HEK293T (cell line): ENCODE data around the gene PRAME.
"Not testable (repeated sequence)": the region's sequence is repeated elsewhere in the genome, so short reads cannot be mapped to it uniquely, and the experiment has no call there.

Source experiments
- CTCF ChIA-PET: fragments of 350-600 bp; formaldehyde crosslinking; extraction: SDS; loops from one replicate; lab custom pipeline; 2021; ENCODE audit warnings: antibody characterized with exemption, inconsistent platforms; lab: Yijun Ruan, JAX
- POLR2A ChIA-PET: fragments of 350-600 bp; formaldehyde crosslinking; extraction: SDS; loops from one replicate; lab custom pipeline; 2020; ENCODE audit warnings: antibody characterized with exemption, inconsistent platforms; lab: Yijun Ruan, JAX
- DNase-seq: peaks from one replicate; pipeline ENCODE4 v3.0.0; 2012; ENCODE audit warnings: mixed read lengths; ENCODE audit errors: extremely low spot score
- ARNT ChIP-seq: fragments of 450-650 bp; IDR thresholded peaks from 2 replicates; pipeline ENCODE4 v1.6.1; 2017; ENCODE audit warnings: mild to moderate bottlenecking
- BHLHE40 ChIP-seq: fragments of 450-650 bp; IDR thresholded peaks from 2 replicates; pipeline ENCODE4 v1.6.1; 2016; ENCODE audit warnings: mild to moderate bottlenecking, moderate library complexity, borderline replicate concordance
- CTBP1 ChIP-seq: fragments of 450-650 bp; IDR thresholded peaks from 2 replicates; pipeline ENCODE4 v1.6.1; 2016; ENCODE audit warnings: borderline replicate concordance
- ELF4 ChIP-seq: fragments of 450-650 bp; IDR thresholded peaks from 2 replicates; pipeline ENCODE4 v1.6.1; 2017; ENCODE audit warnings: antibody characterized with exemption
- FOXA1 ChIP-seq: fragments of 450-650 bp; IDR thresholded peaks from 2 replicates; pipeline ENCODE4 v1.6.1; 2016; ENCODE audit warnings: mild to moderate bottlenecking
- FOXK2 ChIP-seq: fragments of 450-650 bp; IDR thresholded peaks from 2 replicates; pipeline ENCODE4 v1.6.1; 2016; ENCODE audit warnings: mild to moderate bottlenecking
- FOXM1 ChIP-seq: fragments of 450-650 bp; IDR thresholded peaks from 2 replicates; pipeline ENCODE4 v1.6.1; 2017; ENCODE audit warnings: mild to moderate bottlenecking, borderline replicate concordance
- HDGF ChIP-seq: fragments of 450-650 bp; IDR thresholded peaks from 2 replicates; pipeline ENCODE4 v1.6.1; 2017; ENCODE audit warnings: antibody characterized with exemption, borderline replicate concordance
- L3MBTL2 ChIP-seq: fragments of 450-650 bp; conservative IDR thresholded peaks from 2 replicates; pipeline ENCODE4 v1.6.1; 2016; ENCODE audit warnings: mild to moderate bottlenecking
- LEF1 ChIP-seq: fragments of 450-650 bp; IDR thresholded peaks from 2 replicates; pipeline ENCODE4 v1.6.1; 2017; ENCODE audit warnings: mild to moderate bottlenecking, borderline replicate concordance
- NFRKB ChIP-seq: fragments of 450-650 bp; IDR thresholded peaks from 2 replicates; pipeline ENCODE4 v1.6.1; 2016; ENCODE audit warnings: mild to moderate bottlenecking, moderate library complexity
- PKNOX1 ChIP-seq: fragments of 450-650 bp; IDR thresholded peaks from 2 replicates; pipeline ENCODE4 v1.6.1; 2016
- SP1 ChIP-seq: fragments of 450-650 bp; IDR thresholded peaks from 2 replicates; pipeline ENCODE4 v1.6.1; 2017
- SUZ12 ChIP-seq: fragments of 450-650 bp; IDR thresholded peaks from 2 replicates; pipeline ENCODE4 v1.6.1; 2016; ENCODE audit warnings: mild to moderate bottlenecking
- TARDBP ChIP-seq: fragments of 450-650 bp; IDR thresholded peaks from 2 replicates; pipeline ENCODE4 v1.6.1; 2016
- ZNF384 ChIP-seq: fragments of 450-650 bp; IDR thresholded peaks from 2 replicates; pipeline ENCODE4 v1.6.1; 2016

PRAME gene, protein sequence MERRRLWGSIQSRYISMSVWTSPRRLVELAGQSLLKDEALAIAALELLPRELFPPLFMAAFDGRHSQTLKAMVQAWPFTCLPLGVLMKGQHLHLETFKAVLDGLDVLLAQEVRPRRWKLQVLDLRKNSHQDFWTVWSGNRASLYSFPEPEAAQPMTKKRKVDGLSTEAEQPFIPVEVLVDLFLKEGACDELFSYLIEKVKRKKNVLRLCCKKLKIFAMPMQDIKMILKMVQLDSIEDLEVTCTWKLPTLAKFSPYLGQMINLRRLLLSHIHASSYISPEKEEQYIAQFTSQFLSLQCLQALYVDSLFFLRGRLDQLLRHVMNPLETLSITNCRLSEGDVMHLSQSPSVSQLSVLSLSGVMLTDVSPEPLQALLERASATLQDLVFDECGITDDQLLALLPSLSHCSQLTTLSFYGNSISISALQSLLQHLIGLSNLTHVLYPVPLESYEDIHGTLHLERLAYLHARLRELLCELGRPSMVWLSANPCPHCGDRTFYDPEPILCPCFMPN

GRCh38 chr22:22558972-22559603, at the start of gene PRAME:
TSS of gene PRAME (minus strand) at chr22:22559265. CDS start at chr22:22556832, 2,433 bp downstream.
- ChIA-PET POLR2A (no interaction called here), CTCF (interaction anchor here (0.7 to 1.0 kb wide), 2 partner anchors 28 to 31 kb away, joined by 4 to 5 read pairs; no protein-coding TSS in a partner anchor)
- DNase-seq = peak; percentile 97
- TF ChIP-seq L3MBTL2 (no peak; the same call in 1 of the 2 replicates), ELF4 (no peak), LEF1 (no peak), CTBP1 (no peak), PKNOX1 (no peak), ARNT (no peak), SP1 (no peak), HDGF (no peak), TARDBP (no peak), FOXK2 (no peak), ZNF384 (no peak), NFRKB (no peak), SUZ12 (no peak), FOXM1 (no peak), FOXA1 (no peak), BHLHE40 (no peak)

GRCh38 chr22:22608022-22608421, 49.0 kb upstream of the PRAME start:
- POLR2A ChIA-PET, CTCF ChIA-PET, DNase-seq: not testable (repeated sequence)

DNA sequence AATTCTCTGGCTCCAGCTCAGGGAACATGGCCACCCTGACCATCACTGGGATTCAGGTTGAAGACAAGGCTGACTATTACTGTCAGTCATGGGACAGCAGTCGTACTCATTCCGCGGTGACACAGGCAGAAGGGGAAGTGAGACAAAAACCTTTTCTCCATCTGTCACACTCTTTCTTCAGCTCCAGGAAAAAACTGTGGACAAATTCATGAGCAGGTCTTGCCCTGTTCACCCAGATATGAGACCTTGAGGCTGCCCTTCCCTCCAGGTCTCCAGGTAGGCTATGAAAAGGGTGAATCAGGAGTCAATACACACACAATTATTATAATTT, 46.0 kb upstream of the PRAME start:
- POLR2A ChIA-PET = no interaction called here
- no peak for DNase-seq
- TF ChIP-seq CTBP1 (no peak), BHLHE40 (no peak), HDGF (no peak), SP1 (no peak), L3MBTL2 (no peak), ARNT (no peak), NFRKB (no peak), LEF1 (no peak)
- CTCF ChIA-PET = interaction anchor here (0.5 kb wide), 1 partner anchor 140 kb away, joined by 3 read pairs; no protein-coding TSS in a partner anchor

DNA sequence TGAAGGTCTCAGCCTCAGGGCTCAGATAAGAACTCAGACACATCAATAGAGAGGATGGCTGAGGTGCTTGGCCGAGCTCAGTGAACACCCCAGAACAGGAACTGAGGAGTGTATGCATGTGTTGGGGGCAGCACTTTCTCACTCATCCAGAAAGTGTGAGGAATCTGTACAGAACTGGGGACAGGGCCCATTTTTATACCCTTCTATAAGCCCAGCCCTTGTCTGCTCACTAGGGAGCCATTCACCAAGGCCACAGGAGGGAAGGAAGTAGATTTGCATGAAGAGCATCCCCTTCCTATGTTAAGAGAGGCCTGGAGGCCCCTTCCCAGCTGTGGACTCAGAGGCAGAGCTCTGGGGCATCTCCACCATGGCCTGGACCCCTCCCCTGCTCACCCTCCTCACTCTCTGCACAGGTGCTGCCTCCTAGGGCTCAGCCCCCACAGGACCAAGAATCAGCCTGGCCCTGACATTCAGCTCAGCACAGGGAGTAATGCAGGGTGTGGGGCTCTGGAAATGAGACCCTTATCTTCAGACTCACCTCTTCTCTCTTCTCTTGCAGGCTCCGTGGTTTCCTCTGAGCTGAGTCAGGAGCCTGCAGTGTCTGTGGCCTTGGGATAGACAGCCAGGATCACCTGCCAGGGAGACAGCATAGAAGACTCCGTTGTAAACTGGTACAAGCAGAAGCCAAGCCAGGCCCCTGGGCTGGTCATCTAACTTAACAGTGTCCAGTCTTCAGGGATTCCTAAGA, 45.4 kb upstream of the PRAME start:
- CTCF ChIA-PET = no interaction called here
- DNase-seq = no peak
- POLR2A ChIA-PET = no interaction called here
- TF ChIP-seq HDGF = no peak
- TF ChIP-seq NFRKB = no peak
- no peak for TF ChIP-seq TARDBP
- no peak for TF ChIP-seq BHLHE40
- TF ChIP-seq ELF4 = no peak
- TF ChIP-seq SP1 = no peak
- TF ChIP-seq SUZ12 = no peak
- TF ChIP-seq PKNOX1 = no peak
- no peak for TF ChIP-seq CTBP1
- no peak for TF ChIP-seq LEF1
- TF ChIP-seq FOXA1 = no peak
- no peak for TF ChIP-seq ZNF384
- no peak for TF ChIP-seq L3MBTL2
- no peak for TF ChIP-seq FOXM1
- no peak for TF ChIP-seq ARNT
- TF ChIP-seq FOXK2 = no peak

DNA sequence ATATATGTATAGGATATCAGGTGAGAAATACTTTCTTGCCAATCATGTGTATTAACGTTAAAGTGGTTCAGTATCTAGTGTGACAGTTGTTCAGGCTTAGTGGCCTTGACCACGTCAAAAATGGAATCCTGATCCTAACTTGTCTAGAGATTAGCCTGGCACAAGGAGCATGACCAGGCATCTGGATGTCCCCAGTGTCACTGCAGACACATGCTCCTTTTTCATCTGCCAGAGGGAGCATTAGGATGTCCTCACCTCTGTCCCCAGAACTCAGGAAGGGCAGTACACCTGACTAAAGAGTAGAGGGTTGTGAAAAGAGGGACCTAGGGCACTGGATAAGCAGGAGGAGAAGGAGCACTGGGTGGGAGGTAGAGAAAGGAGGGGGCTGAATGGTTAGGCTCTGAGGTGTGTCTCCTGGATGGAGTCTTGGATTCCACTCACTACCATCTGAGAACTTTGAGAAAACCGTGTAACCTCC, 44.4 kb upstream of the PRAME start:
- TF ChIP-seq TARDBP (no peak), CTBP1 (no peak), L3MBTL2 (no peak), PKNOX1 (no peak), ZNF384 (no peak), HDGF (no peak), ARNT (no peak), SUZ12 (no peak), LEF1 (no peak), SP1 (no peak), FOXK2 (no peak)
- CTCF ChIA-PET = no interaction called here
- POLR2A ChIA-PET = no interaction called here
- DNase-seq = no peak
